ENCODE measurements around the gene ATP6V1F. TPM values are rescaled to one million over a fixed set of nuclear protein-coding genes. Genes with fewer than 3 reads are reported as not detected.

ATP6V1F gene
- total RNA-seq, 2 experiments from 2014 or later, result 134 TPM

- no peak overlapping the region for H3K4me3 Mint-ChIP-seq
- H3K27ac Mint-ChIP-seq, result no peak overlapping the region
- no peaks in the 10 kb centered on the region for H3K9me3 Mint-ChIP-seq
- ATAC-seq (ENCODE audit: low read depth) (no peak), DNase-seq (no peak)
- peaks cover 12% of the 10 kb centered on the region for H3K4me1 Mint-ChIP-seq
- POLR2A ChIA-PET, result interaction anchor here (1.4 kb wide), 1 partner anchor 14 kb away, joined by 3 read pairs; no protein-coding TSS in a partner anchor
- H3K36me3 Mint-ChIP-seq, result no peaks in the 10 kb centered on the region
- H3K27me3 Mint-ChIP-seq, result peaks cover 20% of the 10 kb centered on the region
These were observed 11.7 kb downstream of the ATP6V1F start for GRCh38 chr7:128874140-128875031.

GRCh38 chr7:128875523-128875948 is 12.9 kb downstream of the ATP6V1F start:
- Mint-ChIP-seq H3K27me3 (peaks cover 15% of the 10 kb centered on the region), H3K4me3 (no peak overlapping the region), H3K36me3 (no peaks in the 10 kb centered on the region), H3K9me3 (no peaks in the 10 kb centered on the region), H3K4me1 (peaks cover 7% of the 10 kb centered on the region), H3K27ac (no peak overlapping the region)
- DNase-seq (no peak), ATAC-seq (ENCODE audit: low read depth) (no peak)
- POLR2A ChIA-PET, result interaction anchor here (1.4 kb wide), 1 partner anchor 15 kb away, joined by 3 read pairs; no protein-coding TSS in a partner anchor

GRCh38 chr7:128876127-128876526 is 13.5 kb downstream of the ATP6V1F start:
- DNase-seq, result peak; percentile 11
- no peak for ATAC-seq (ENCODE audit: low read depth)
- peaks cover 11% of the 10 kb centered on the region for H3K27me3 Mint-ChIP-seq
- peaks cover 7% of the 10 kb centered on the region for H3K4me1 Mint-ChIP-seq
- no peak overlapping the region for H3K4me3 Mint-ChIP-seq
- H3K36me3 Mint-ChIP-seq, result no peaks in the 10 kb centered on the region
- H3K27ac Mint-ChIP-seq, result no peak overlapping the region
- POLR2A ChIA-PET, result no interaction called here
- H3K9me3 Mint-ChIP-seq, result no peaks in the 10 kb centered on the region

DNA sequence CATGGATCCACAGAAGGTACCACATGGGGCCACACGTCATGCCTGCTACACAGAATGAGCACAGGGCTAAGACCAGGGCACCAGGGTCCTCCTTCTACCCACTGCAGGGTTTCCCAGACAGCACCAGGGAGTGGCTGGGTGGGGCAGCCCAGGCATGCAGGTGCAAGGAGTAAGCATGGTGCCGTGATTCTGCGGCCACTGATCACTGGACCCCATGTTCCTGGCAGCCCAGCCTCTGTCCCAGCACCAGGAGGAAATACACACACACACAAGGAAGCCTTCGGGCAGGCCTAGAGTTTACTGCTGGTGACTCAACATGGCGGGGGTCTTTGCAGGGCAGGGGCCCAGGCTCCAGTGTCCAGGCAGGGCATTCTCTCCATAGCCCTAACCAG is 13.9 kb downstream of the ATP6V1F start:
- Mint-ChIP-seq H3K9me3 (no peaks in the 10 kb centered on the region), H3K4me3 (no peak overlapping the region), H3K36me3 (no peaks in the 10 kb centered on the region), H3K4me1 (peaks cover 7% of the 10 kb centered on the region), H3K27me3 (peaks cover 11% of the 10 kb centered on the region), H3K27ac (no peak overlapping the region)
- DNase-seq, result peak; percentile 24
- ATAC-seq (ENCODE audit: low read depth), result no peak
- POLR2A ChIA-PET, result interaction anchor here (0.5 kb wide), 1 partner anchor 627 kb away, joined by 5 read pairs; no protein-coding TSS in a partner anchor

DNA sequence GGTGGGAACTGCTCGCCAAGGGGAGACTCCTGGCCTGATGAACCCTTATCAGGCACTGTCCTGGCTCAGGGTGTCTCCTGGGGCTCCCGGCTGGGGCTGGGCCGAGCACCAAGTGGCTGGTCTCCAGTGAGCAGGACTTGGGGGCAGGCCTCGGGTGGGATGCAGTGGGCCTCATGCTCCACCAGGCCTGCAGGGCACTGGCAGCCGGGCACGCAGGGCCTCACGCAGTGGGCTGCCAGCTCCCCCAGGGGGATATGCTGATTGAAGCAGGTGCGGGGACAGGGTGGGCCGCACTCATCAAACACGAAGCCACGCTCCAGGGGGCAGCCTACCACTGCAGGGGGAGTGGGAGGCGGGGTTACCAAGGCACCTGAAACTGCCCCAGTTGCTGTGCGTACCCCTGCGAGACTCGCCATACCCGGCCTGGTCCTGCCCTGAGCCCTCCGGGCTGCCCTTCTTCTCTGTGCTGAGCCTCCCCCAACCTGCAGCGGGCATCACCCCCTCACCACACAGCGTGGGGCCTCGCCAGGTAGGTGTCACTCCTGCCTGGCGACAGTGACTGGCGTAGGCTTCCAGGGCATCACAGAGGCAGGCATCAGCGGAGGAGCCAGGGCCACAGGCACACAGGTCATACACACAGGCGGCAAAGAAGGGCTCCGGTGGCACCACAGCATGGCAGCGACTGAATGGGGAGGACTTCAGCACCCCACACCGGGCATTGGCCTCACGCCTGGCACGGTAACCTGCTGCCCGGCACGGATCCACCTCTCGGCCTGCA is 14.5 kb downstream of the ATP6V1F start:
- H3K27ac Mint-ChIP-seq, result peak overlapping the region; percentile 30
- no peak overlapping the region for H3K4me3 Mint-ChIP-seq
- H3K4me1 Mint-ChIP-seq, result peaks cover 7% of the 10 kb centered on the region
- H3K27me3 Mint-ChIP-seq, result peaks cover 6% of the 10 kb centered on the region
- no peaks in the 10 kb centered on the region for H3K9me3 Mint-ChIP-seq
- H3K36me3 Mint-ChIP-seq, result no peaks in the 10 kb centered on the region
- ATAC-seq (ENCODE audit: low read depth), result no peak
- peak; percentile 37 for DNase-seq
- POLR2A ChIA-PET, result interaction anchor here (0.5 to 1.4 kb wide), 2 partner anchors 8 to 627 kb away, joined by 3 to 5 read pairs; no protein-coding TSS in a partner anchor

DNA sequence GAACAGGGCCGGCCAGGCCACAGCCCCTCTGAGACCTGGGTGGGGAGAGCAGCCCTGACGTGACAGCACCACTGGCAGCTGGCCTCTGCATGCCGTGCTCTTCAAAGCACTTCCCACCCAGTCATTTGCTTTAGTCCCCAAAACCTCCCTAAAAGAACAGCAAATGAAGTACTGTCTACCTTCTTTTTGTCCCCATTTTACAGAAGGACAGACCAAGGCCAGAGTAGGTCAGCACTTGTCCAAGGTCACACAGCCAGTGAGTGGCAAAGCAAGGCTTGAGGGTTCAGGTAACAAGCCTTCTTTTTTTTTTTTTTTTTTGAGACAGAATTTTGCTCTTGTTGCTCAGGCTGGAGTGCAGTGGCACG is 15.1 kb downstream of the ATP6V1F start:
- H3K9me3 Mint-ChIP-seq, result no peaks in the 10 kb centered on the region
- peaks cover 5% of the 10 kb centered on the region for H3K27me3 Mint-ChIP-seq
- H3K27ac Mint-ChIP-seq, result peak overlapping the region; percentile 38
- DNase-seq (no peak), ATAC-seq (ENCODE audit: low read depth) (no peak)
- H3K4me3 Mint-ChIP-seq, result no peak overlapping the region
- H3K4me1 Mint-ChIP-seq, result peaks cover 7% of the 10 kb centered on the region
- H3K36me3 Mint-ChIP-seq, result no peaks in the 10 kb centered on the region
- POLR2A ChIA-PET, result interaction anchor here (0.8 to 1.4 kb wide), 3 partner anchors 9 to 15 kb away, joined by 3 to 4 read pairs (median 3); partner anchors contain the start of gene ATP6V1F

- ATAC-seq (ENCODE audit: low read depth) (no peak), DNase-seq (peak; percentile 32)
- peaks cover 7% of the 10 kb centered on the region for H3K4me1 Mint-ChIP-seq
- POLR2A ChIA-PET, result interaction anchor here (0.8 to 1.4 kb wide), 3 partner anchors 10 to 16 kb away, joined by 3 to 4 read pairs (median 3); partner anchors contain the start of gene ATP6V1F
- H3K9me3 Mint-ChIP-seq, result no peaks in the 10 kb centered on the region
- peak overlapping the region; percentile 58 for H3K27ac Mint-ChIP-seq
- H3K27me3 Mint-ChIP-seq, result peaks cover 5% of the 10 kb centered on the region
- H3K4me3 Mint-ChIP-seq, result no peak overlapping the region
- no peaks in the 10 kb centered on the region for H3K36me3 Mint-ChIP-seq
These were observed 15.8 kb downstream of the ATP6V1F start for GRCh38 chr7:128878226-128879105.

GRCh38 chr7:128879461-128879938 is 16.8 kb downstream of the ATP6V1F start:
- no peak overlapping the region for H3K4me3 Mint-ChIP-seq
- peak; percentile 30 for DNase-seq

GRCh38 chr7:128879939-128880746 is 17.5 kb downstream of the ATP6V1F start:
- Mint-ChIP-seq H3K4me1 (peaks cover 7% of the 10 kb centered on the region), H3K27me3 (peaks cover 5% of the 10 kb centered on the region), H3K36me3 (no peaks in the 10 kb centered on the region), H3K27ac (no peak overlapping the region), H3K4me3 (no peak overlapping the region), H3K9me3 (no peaks in the 10 kb centered on the region)
- POLR2A ChIA-PET, result interaction anchor here (2.4 kb wide), 1 partner anchor 17 kb away, joined by 11 read pairs; the partner anchor contains the start of gene ATP6V1F
- ATAC-seq (ENCODE audit: low read depth), result peak; percentile 27
- peak; percentile 49 for DNase-seq

More at GRCh38 chr7:128879461-128879938, 16.8 kb downstream of the ATP6V1F start:
- no peaks in the 10 kb centered on the region for H3K9me3 Mint-ChIP-seq
- no peak overlapping the region for H3K27ac Mint-ChIP-seq
- no peak for ATAC-seq (ENCODE audit: low read depth)
- POLR2A ChIA-PET, result interaction anchor here (2.4 kb wide), 1 partner anchor 17 kb away, joined by 11 read pairs; the partner anchor contains the start of gene ATP6V1F
- H3K36me3 Mint-ChIP-seq, result no peaks in the 10 kb centered on the region
- H3K4me1 Mint-ChIP-seq, result peaks cover 7% of the 10 kb centered on the region
- H3K27me3 Mint-ChIP-seq, result peaks cover 5% of the 10 kb centered on the region

- Mint-ChIP-seq H3K36me3 (no peaks in the 10 kb centered on the region), H3K4me3 (no peak overlapping the region), H3K9me3 (no peaks in the 10 kb centered on the region), H3K27me3 (peaks cover 3% of the 10 kb centered on the region), H3K4me1 (peaks cover 7% of the 10 kb centered on the region), H3K27ac (no peak overlapping the region)
- POLR2A ChIA-PET, result interaction anchor here (2.4 kb wide), 1 partner anchor 18 kb away, joined by 11 read pairs; the partner anchor contains the start of gene ATP6V1F
- no peak for ATAC-seq (ENCODE audit: low read depth)
- peak; percentile 20 for DNase-seq
These were observed 18.3 kb downstream of the ATP6V1F start for GRCh38 chr7:128880791-128881457.

DNA sequence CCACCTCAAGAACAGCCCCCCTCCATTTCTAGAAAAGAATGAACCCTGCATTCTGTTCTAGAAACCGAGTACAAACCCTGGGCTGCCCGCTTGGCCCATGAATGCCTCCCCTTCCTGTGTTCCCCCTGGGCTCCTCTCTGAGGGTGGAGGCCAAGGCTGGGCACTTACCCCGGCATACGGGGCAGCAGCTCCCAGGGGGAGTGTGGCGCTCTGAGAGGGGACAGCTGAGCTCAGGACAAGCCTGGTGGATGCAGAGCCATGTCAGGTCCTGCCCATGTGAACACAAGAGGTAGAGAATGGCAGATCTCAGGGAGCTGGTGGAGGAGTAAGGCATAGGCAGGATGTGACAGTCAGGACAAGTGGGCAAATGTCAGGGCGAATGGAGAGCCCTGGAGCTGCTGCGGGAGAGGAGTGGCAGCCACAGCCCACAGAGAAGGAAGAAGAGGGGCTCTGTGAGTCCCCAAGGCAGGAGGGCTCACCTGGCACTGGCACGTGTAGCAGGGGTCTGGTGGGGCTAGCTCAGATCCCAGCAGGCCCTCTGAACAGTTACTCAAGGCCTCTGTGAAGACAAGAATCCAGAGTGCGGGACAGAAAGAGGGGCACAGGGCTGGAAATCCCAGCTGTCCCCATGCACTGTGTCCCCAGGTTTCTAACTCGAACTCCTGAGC is 18.9 kb downstream of the ATP6V1F start:
- DNase-seq, result peak; percentile 24
- H3K27me3 Mint-ChIP-seq, result peaks cover 2% of the 10 kb centered on the region
- peaks cover 7% of the 10 kb centered on the region for H3K4me1 Mint-ChIP-seq
- POLR2A ChIA-PET, result interaction anchor here (2.4 kb wide), 1 partner anchor 19 kb away, joined by 11 read pairs; the partner anchor contains the start of gene ATP6V1F
- no peaks in the 10 kb centered on the region for H3K36me3 Mint-ChIP-seq
- H3K4me3 Mint-ChIP-seq, result no peak overlapping the region
- no peaks in the 10 kb centered on the region for H3K9me3 Mint-ChIP-seq
- no peak overlapping the region for H3K27ac Mint-ChIP-seq
- ATAC-seq (ENCODE audit: low read depth), result no peak

Measured in activated naive CD8-positive, alpha-beta T cell treated with anti-CD3 and anti-CD28 coated beads, Interleukin-2, amount 10 ng/mL, durations not matched to agents 7 days and 5 days (primary cell).